Measurements from ENCODE around the gene KRT12. TPM values are rescaled to one million over a fixed set of nuclear protein-coding genes. Genes with fewer than 3 reads are reported as not detected.
"Not testable (repeated sequence)": the region's sequence is repeated elsewhere in the genome, so short reads cannot be mapped to it uniquely, and the experiment has no call there.

KRT12 gene
- polyA plus RNA-seq, 4 donors, result 0.10 to 0.27 TPM; not detected in 2

DNA sequence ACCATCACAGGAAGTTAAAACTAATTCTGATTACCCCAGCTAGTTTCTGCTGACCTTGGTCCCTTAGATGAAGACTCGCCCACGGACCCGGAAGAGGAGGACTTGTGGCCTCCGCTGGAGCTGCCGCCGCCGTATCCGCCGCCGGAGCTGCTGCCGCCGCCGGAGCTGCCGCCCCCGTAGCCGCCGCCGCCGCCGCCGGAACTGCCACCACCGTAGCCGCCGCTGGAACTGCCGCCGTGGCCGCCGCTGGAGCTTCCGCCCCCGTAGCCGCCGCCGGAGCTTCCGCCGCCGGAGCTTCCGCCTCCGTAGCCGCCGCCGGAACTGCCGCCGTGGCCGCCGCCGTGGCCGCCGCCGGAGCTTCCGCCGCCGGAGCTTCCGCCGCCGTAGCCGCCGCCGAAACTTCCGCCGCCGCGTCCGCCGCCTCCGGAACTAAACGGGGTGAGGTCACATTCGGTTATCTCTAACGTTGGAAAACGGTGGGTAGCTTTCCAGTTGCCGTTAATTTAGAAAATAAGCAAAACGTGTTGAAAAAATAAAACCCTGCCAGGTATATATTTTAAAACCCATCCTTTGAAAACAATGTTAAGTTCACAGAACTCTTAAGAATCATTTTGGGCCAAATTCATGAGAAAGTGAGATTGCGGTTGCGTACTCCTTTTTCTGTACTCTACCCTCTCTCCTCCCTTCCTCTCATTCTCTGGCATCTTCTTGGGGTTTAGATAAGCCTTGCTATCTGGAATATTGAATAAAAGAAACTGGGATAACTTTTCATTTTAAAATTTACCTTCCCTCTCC, 48.1 kb downstream of the KRT12 start:
- DNase-seq (ENCODE audit: low read depth in 4 of 4, low spot score in 3 of 4), result peak in 3 of 4 donors; percentile 52 to 65 (median 55)

DNA sequence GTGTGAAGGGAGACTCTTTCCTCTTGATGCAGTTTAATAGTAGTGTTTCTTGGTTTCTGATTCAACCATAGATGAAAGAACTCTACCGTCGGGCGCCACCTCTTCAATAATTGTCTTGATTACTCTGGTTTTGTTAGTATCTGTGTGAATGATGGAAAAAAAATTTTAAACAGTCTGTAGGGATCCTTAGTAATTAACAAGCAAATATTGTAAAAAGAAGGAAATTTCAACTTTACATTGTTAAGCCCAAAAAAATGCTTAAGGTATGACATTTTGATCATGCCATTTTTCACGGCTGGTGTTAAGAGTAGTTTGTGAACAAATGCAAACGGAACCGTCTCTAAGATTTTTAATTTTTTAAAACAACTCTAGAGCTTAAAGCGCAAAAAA, 48.7 kb downstream of the KRT12 start:
- no peak for DNase-seq (ENCODE audit: low read depth in 4 of 4, low spot score in 3 of 4)

DNA sequence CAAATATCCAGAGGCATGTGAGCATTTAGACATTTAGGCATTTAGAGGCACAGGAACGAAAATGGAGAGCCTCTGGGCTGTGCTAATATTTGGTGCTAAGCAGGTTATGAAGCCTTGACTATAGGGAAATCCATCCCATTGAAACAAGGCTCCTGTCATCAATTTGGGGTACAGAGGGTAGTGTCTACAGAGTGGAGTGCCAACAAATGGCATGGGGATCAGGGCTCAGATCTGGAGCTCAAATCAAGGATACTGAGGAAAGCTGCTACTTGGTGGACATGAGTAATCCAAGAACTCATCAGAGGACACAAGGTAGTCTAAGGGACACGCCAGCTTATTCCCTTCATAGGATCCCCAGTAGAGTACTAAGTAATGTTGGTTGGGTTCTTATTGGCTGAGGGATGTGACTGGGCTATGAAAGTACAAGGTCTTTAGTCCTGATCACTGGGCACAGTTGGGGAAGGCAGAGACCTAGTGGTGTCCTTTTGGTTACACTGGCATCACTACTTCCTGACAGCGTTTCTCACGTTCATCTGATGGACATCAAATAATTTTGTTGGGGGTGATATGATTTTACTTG, 49.8 kb downstream of the KRT12 start:
- no peak for DNase-seq (ENCODE audit: low read depth in 4 of 4, low spot score in 3 of 4)

DNA sequence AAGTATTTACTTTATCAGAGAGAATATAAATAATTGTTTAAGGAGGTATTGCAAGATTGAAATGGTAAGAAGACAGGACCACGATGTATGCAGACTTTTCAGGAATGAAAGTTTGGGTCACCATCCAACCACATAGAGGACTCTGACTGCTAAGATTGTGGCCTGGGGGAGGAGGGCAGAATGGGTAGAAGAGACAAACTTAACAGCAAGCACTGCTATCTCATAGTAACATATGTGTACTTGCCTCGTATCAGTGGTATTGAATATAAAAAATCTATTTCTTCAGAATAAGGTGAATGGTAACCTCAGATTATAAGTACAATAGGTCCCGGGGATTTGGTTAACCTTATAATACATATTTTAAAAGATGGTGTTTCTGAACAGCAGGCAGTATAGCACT, 50.5 kb downstream of the KRT12 start:
- no peak for DNase-seq (ENCODE audit: low read depth in 4 of 4, low spot score in 3 of 4)

DNA sequence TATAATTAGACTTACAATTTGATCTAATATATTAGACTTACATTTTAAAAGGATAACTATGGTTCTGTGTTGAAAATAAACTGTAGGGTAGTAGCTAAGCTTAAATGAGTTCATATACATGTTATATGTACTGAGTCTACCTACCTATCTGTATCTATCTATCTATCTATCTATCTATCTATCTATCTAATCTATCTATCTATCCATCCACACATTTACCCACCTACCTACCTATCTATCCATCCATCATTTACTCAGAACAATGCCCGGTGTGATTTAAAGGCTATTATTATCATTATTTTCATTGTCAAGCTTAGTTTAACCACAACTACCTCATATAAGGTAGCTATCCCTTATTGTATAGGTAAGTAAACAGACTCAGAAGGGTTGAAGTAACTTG, 51.6 kb downstream of the KRT12 start:
- DNase-seq (ENCODE audit: low read depth in 4 of 4, low spot score in 3 of 4), result no peak

DNA sequence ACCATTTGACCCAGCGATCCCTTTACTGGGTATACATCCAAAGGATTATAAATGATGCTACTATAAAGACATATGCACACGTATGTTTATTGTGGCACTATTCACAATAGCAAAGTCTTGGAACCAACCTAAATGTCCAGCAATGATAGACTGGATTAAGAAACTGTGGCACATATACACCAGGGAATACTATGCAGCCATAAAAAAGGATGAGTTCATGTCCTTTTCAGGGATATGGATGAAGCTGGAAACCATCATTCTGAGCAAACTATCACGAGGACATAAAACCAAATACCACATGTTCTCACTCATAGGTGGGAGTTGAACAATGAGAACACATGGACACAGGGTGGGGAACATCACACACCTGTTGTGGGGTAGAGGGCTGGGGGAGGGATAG, 52.4 kb downstream of the KRT12 start:
- DNase-seq (ENCODE audit: low read depth in 4 of 4, low spot score in 3 of 4), result not testable (repeated sequence)

DNA sequence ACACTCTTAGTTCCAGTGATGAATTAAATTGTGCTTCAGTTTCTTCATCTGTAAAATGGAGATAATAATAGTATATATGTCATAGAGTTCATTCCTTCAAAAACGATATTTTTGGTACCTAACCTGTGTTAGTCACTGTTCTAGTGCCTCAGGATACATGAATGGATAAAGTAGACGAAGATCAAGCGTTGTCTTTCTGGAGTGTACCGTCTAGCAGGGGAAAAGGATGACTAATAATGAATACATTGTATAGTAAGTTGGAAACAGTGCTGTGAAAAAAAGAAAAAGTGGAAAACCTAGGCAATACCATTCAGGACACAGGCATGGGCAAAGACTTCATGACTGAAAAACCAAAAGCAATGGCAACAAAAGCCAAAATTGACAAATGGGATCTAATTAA, 53.2 kb downstream of the KRT12 start:
- no peak for DNase-seq (ENCODE audit: low read depth in 4 of 4, low spot score in 3 of 4)

DNA sequence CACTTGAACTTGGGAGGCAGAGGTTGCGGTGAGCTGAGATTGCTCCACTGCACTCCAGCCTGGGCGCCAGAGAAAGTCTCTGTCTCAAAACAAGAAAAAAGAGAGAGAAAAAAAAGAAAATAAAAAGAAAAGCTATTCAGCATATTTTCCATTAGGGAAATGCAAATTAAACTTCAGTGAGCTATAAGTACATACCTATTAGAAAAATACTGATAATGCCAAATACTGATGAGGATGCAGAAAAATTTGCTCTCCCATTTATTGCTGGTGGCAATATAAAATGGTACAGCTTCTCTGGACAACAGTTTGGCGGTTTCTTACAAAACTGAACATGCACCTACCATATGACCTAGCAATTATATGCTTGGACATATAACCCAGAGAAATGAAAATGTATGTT, 54.4 kb downstream of the KRT12 start:
- DNase-seq (ENCODE audit: low read depth in 4 of 4, low spot score in 3 of 4), result no peak

Other genes with a start within 250 kb of the KRT12 start
- gene SMARCE1, start 219.4 kb downstream of the KRT12 start, polyA plus RNA-seq (ENCODE audit: insufficient read length in 4 of 4), result 100 to 1,000 TPM; 247 to 327 (median 263) TPM
- 1 to 10 TPM in 1 of 4 donors, under 1 TPM in 3; 0.09 to 1.7 (median 0.24) TPM for gene KRT222, start 202.0 kb downstream of the KRT12 start, polyA plus RNA-seq (ENCODE audit: insufficient read length in 4 of 4)
- gene KRT24, start 163.5 kb downstream of the KRT12 start, polyA plus RNA-seq (ENCODE audit: insufficient read length in 4 of 4), result under 1 TPM in 1 of 4 donors, not detected in 3; 0.18 TPM
- gene KRT25, start 111.9 kb downstream of the KRT12 start, polyA plus RNA-seq (ENCODE audit: insufficient read length in 4 of 4), result under 1 TPM in 1 of 4 donors, not detected in 3; 0.68 TPM
- gene KRT26, start 95.0 kb downstream of the KRT12 start, polyA plus RNA-seq (ENCODE audit: insufficient read length in 4 of 4), result not detected
- under 1 TPM in 2 of 4 donors, not detected in 2; 0.24 to 0.53 TPM for gene KRT27, start 84.7 kb downstream of the KRT12 start, polyA plus RNA-seq (ENCODE audit: insufficient read length in 4 of 4)
- gene KRT28, start 67.3 kb downstream of the KRT12 start, polyA plus RNA-seq (ENCODE audit: insufficient read length in 4 of 4), result under 1 TPM in 1 of 4 donors, not detected in 3; 0.19 TPM
- gene KRT10, start 44.6 kb downstream of the KRT12 start, polyA plus RNA-seq (ENCODE audit: insufficient read length in 4 of 4), result 10 to 100 TPM; 49.3 to 60.0 (median 58.1) TPM
- 1 to 10 TPM in 1 of 4 donors, under 1 TPM in 2, not detected in 1; 0.09 to 2.0 (median 0.58) TPM for gene KRT20, start 18.0 kb upstream of the KRT12 start, polyA plus RNA-seq (ENCODE audit: insufficient read length in 4 of 4)
- 1 to 10 TPM in 2 of 4 donors, under 1 TPM in 2; 0.52 to 2.1 (median 1.0) TPM for gene KRT23, start 70.4 kb upstream of the KRT12 start, polyA plus RNA-seq (ENCODE audit: insufficient read length in 4 of 4)
- gene KRT39, start 99.7 kb upstream of the KRT12 start, polyA plus RNA-seq (ENCODE audit: insufficient read length in 4 of 4), result not detected
- gene KRT40, start 117.1 kb upstream of the KRT12 start, polyA plus RNA-seq (ENCODE audit: insufficient read length in 4 of 4), result under 1 TPM in 1 of 4 donors, not detected in 3; 0.07 TPM
- gene KRTAP3-3, start 126.9 kb upstream of the KRT12 start, polyA plus RNA-seq (ENCODE audit: insufficient read length in 4 of 4), result not detected
- not detected for gene KRTAP3-2, start 132.7 kb upstream of the KRT12 start, polyA plus RNA-seq (ENCODE audit: insufficient read length in 4 of 4)
- gene KRTAP3-1, start 141.9 kb upstream of the KRT12 start, polyA plus RNA-seq (ENCODE audit: insufficient read length in 4 of 4), result not detected
- not detected for gene KRTAP1-5, start 160.0 kb upstream of the KRT12 start, polyA plus RNA-seq (ENCODE audit: insufficient read length in 4 of 4)
- gene KRTAP1-4, start 163.0 kb upstream of the KRT12 start, polyA plus RNA-seq (ENCODE audit: insufficient read length in 4 of 4), result not detected
- gene KRTAP1-3, start 167.7 kb upstream of the KRT12 start, polyA plus RNA-seq (ENCODE audit: insufficient read length in 4 of 4), result not detected
- gene KRTAP1-1, start 174.2 kb upstream of the KRT12 start, polyA plus RNA-seq (ENCODE audit: insufficient read length in 4 of 4), result not detected
- gene KRTAP2-1, start 180.1 kb upstream of the KRT12 start, polyA plus RNA-seq (ENCODE audit: insufficient read length in 4 of 4), result not detected
- gene KRTAP2-2, start 188.0 kb upstream of the KRT12 start, polyA plus RNA-seq (ENCODE audit: insufficient read length in 4 of 4), result not detected
- gene KRTAP2-3, start 192.9 kb upstream of the KRT12 start, polyA plus RNA-seq (ENCODE audit: insufficient read length in 4 of 4), result not detected
- not detected for gene KRTAP2-4, start 198.7 kb upstream of the KRT12 start, polyA plus RNA-seq (ENCODE audit: insufficient read length in 4 of 4)
- gene KRTAP4-7, start 216.9 kb upstream of the KRT12 start, polyA plus RNA-seq (ENCODE audit: insufficient read length in 4 of 4), result not detected
- not detected for gene KRTAP4-8, start 230.9 kb upstream of the KRT12 start, polyA plus RNA-seq (ENCODE audit: insufficient read length in 4 of 4)
- not detected for gene KRTAP4-16, start 235.0 kb upstream of the KRT12 start, polyA plus RNA-seq (ENCODE audit: insufficient read length in 4 of 4)
- not detected for gene KRTAP4-9, start 238.2 kb upstream of the KRT12 start, polyA plus RNA-seq (ENCODE audit: insufficient read length in 4 of 4)

All from left renal pelvis (tissue), 4 donors.